ENCODE measurements around the gene C13orf42. TPM values are rescaled to one million over a fixed set of nuclear protein-coding genes. Genes with fewer than 3 reads are reported as not detected.

C13orf42 gene
- total RNA-seq, 1 donor from 2014 or later = not detected

- intact Hi-C loops (cut with DNase I) = no loop called here
These were observed 40.9 kb downstream of the C13orf42 start for GRCh38 chr13:51070005-51070649.

DNA sequence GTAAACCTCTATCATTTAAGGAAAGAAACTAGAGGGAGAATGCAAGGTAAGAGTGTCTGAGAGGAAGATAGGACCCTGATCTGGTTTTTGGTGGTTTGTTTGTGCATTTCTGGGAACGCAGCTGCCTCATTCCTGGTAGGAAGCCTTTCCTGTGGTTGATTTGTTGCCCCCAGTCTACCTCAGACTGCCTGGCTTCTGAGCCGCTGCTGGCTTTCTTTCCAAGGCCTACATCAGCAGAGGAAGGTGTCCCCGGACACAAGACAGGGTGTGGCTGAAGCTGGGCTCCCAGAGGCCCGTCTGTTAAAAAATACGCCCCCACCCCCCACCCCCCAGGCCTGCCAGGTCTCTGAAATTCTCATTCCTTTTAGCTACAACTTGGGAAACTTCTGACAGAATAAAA, 42.6 kb downstream of the C13orf42 start:
- intact Hi-C loops (cut with DNase I) = loop anchor here (5.0 to 10.0 kb wide), 3 partner anchors 96 to 1094 kb away; no protein-coding TSS in a partner anchor
- no peak for DNase-seq (ENCODE audit: low spot score)

More at GRCh38 chr13:51070005-51070649, 40.9 kb downstream of the C13orf42 start:
- peak; percentile 88 for DNase-seq (ENCODE audit: low spot score)

DNA sequence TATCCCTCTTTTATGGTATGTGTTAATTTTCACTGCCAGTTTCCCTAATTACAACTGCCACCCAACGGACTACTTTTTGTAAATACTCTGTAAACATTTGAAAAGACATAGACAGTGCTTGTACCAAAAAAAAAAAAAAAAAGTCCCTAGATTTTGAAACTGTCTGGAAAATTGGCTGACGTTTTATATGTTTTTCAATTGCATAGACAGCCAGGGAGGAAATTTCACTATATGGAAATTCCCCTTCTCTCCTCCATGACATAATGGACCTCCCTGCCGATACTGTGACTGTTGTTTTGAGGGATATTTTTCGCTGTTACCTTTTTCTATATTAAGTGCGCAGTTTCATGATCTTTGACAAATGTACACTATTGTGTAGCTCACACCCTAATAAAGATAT, 43.4 kb downstream of the C13orf42 start:
- intact Hi-C loops (cut with DNase I) = loop anchor here (5.0 to 10.0 kb wide), 3 partner anchors 95 to 1093 kb away; no protein-coding TSS in a partner anchor

DNA sequence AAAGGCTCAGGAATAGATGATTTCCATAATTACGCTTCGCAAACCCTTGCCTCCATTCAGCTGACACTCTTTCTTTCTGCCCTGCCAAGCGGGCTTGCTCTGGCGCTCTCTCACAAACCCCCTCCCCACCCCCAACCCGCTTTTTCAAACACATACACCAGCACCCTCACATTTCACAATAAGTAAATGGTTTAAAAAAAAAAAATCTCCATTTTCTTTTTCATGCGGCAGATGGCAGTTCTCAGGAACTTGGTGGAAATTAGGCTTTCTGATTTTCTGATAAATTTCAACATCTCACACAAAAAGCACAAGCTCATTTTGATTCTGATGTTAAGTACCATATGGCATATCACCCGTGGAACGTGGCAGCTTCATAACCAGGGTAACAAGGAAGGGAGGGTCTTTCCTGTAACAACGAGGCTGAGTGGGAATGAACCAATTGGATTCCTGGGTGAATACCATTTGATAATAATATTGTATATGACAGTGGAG, 43.8 kb downstream of the C13orf42 start:
- DNase-seq (ENCODE audit: low spot score) = no peak
- intact Hi-C loops (cut with DNase I) = loop anchor here (5.0 to 10.0 kb wide), 3 partner anchors 95 to 1092 kb away; no protein-coding TSS in a partner anchor

More for the DNA sequence above, 43.4 kb downstream of the C13orf42 start:
- no peak for DNase-seq (ENCODE audit: low spot score)

DNA sequence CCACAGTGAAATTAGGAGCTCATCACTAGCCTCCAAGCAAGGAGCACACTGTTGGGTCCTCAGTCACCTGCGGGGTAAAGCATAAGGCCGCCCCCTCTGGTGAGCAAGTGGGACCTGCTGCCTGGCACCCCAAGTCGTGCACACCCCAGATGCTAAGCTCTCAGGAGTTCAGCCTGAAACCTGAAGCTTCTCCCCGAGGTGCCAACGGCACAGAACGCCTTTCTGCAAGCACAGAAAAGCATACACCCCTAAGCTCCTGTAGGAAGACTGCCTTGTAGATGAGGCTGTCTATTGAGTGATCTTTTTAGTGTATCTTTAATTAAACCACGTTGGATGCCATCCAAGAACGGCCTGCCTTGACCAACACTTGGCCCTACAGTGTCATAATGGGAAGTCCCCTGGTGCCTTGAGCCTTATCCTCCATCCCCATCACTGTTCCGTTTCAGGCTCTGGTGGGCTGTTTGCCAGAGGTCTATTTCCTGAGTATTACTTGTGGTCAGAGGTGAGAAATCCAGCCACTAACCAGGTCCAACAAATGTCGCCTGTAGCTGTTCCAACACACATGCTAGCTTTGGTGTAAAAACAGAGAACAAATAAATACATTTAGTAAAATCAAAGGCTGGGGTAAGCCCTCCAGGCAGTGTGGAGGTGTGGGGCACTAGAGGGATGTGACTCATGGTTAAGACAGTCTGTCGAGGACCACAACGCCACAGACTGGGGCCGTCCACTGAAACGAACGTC, 44.8 kb downstream of the C13orf42 start:
- intact Hi-C loops (cut with DNase I) = loop anchor here (5.0 to 10.0 kb wide), 3 partner anchors 94 to 1091 kb away; no protein-coding TSS in a partner anchor
- DNase-seq (ENCODE audit: low spot score) = no peak

GRCh38 chr13:51065372-51066090, 45.5 kb downstream of the C13orf42 start:
- intact Hi-C loops (cut with DNase I) = loop anchor here (5.0 to 10.0 kb wide), 3 partner anchors 93 to 1091 kb away; no protein-coding TSS in a partner anchor
- DNase-seq (ENCODE audit: low spot score) = no peak

DNA sequence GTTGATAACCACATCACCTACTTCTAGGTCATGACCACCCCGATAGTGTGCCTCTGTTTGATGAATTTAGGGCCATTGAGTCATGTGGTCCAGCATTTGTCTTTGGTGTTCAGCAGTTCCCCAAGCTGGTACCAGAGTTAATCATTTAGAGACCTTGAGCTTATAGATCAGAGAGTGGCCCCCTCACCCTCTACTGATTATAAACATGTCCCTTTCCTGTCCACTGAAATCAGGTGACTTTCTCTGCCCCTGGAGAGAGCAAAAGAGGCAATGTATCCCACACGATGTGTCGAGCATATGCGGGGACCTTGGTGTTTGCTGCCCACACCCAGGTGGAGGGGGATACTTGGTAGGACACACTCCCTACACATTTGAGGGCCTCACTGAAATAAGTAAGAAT, 46.3 kb downstream of the C13orf42 start:
- intact Hi-C loops (cut with DNase I) = loop anchor here (5.0 to 10.0 kb wide), 3 partner anchors 92 to 1090 kb away; no protein-coding TSS in a partner anchor
- DNase-seq (ENCODE audit: low spot score) = no peak

- intact Hi-C loops (cut with DNase I) = loop anchor here (10.0 kb wide), 2 partner anchors 259 to 1089 kb away; no protein-coding TSS in a partner anchor
- DNase-seq (ENCODE audit: low spot score) = no peak
These were observed 47.2 kb downstream of the C13orf42 start for GRCh38 chr13:51063909-51064308.

DNA sequence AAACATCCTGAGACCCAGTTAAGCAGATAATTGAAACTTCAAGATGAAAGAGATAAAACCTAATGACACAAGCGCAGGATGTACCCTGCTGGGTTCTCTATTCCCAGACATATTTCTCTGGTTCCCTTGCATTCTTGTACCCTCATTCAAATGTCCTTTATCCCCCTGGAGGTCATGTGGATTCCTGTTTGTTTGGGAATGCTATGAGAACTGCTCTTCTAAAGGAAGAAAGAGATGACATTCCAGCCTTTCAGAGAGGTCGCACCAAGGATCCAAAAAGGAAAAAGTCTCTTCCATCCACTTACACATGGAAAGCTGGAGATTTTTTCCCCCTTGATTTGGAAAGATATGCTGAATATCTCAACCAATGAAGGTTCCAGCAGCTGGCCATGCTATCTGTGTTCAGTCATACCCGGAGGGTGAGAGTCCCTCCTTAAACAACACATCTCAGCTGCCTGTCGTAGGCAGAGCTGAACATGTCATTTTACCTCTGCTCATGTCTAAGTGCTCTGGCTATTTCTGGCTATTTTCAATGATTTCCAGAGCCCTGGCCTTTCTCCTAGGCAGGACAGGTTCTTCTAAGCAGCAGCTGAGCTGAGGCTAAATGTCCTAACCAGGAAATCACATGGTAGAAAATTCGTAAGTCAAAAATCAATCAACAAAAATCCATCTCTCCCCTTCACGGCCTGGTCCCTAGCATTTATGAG, 52.5 kb downstream of the C13orf42 start:
- intact Hi-C loops (cut with DNase I) = no loop called here

DNA sequence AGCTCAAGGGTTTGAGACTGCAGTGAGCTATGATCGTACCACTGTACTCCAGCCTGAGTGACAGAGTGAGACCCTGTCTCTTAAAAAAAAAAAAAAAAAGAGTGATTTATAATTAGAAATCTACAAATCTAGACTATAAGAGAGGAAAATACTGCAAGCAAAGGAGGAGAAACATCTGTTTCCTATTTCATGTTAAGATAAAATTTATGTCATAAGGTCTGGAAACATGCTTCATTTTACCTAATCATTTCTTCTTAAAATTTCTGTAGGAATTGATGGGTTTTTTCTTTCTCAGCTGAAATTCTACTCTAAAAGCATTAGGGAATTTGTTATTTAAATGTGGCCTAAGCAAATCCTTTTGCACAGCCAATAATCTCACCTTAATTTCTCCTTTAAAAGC, 53.2 kb downstream of the C13orf42 start:
- intact Hi-C loops (cut with DNase I) = no loop called here

More for the DNA sequence above, 52.5 kb downstream of the C13orf42 start:
- DNase-seq (ENCODE audit: low spot score) = no peak

GRCh38 chr13:51057001-51057400, 54.1 kb downstream of the C13orf42 start:
- intact Hi-C loops (cut with DNase I) = no loop called here

More for the DNA sequence above, 53.2 kb downstream of the C13orf42 start:
- no peak for DNase-seq (ENCODE audit: low spot score)

DNA sequence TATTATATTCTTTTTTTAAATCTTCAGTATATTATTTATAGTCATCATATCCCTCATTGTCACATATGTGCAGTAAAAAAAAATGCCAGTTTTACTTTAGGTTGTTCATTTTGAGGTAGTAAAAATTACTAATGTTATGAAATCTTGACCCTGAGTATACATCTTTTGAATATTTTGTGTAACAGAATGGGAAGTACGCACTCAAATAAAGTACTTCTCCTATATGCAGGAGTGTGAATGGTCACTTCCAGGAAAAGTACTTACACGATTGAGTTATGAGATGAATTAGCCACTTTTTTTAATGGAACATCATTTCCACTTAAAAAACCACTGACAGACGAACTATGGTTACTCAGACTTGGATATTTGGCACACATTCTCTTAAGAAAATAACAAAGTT, 58.5 kb downstream of the C13orf42 start:
- intact Hi-C loops (cut with DNase I) = no loop called here
- DNase-seq (ENCODE audit: low spot score) = no peak

More at GRCh38 chr13:51057001-51057400, 54.1 kb downstream of the C13orf42 start:
- DNase-seq (ENCODE audit: low spot score) = no peak

DNA sequence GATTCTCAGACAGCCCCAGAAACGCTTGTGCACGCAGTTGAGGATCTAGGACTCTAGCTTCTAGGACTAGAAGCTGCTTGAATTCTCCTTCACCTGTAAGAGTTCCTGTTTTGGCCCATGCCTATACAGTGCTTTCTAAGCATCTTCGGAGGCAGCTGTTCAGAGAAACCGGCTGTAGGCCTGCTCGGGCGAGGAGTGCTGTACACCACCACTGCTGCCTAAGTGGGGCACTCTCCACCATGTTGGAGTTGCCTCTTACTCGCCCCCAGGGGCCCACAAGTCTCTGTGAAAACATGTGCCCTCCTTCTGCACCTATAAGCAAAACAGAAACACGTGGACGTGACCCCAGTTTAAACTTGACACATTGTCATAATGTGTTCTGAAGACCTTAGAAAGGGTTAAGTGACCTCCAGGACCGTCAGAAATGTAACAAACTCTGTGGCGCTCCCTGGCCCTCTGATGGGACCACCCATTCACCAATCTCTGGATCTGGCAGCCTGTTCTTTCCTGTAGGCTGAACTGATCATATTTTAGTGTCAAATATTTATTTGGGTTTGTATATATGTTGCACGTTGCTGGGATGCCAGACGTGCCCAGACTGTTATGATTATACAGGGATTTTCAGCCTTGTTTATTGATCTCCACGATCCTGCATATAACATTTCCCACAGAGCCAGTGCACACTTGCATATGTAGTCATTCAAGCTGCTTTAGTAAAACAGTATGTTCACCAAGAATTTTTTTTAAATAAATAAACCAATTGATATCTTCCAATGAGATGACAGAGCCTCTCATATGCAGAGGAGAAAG, 60.8 kb downstream of the C13orf42 start:
- intact Hi-C loops (cut with DNase I) = no loop called here
- no peak for DNase-seq (ENCODE audit: low spot score)

DNA sequence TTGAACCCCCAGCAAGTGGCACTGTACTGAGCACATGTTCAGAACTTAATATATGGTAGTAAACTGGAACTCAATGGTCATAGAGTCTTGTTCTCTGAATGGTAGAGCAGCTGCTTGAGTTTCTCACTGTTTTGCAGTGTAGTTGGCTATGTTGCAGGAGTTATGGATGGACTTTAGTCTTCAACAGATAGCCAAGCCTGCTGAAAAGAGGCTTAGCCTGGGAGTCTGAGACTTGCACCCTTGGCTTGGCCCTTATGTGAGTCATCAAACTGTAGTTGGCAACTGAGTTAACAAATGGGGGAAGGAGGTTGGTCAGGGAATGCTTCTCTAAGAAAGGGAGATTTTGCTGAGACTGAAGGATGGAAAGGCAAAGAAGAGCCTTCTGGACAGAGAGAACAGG, 62.5 kb downstream of the C13orf42 start:
- DNase-seq (ENCODE audit: low spot score) = no peak
- intact Hi-C loops (cut with DNase I) = no loop called here

GRCh38 chr13:51048166-51048461, 63.0 kb downstream of the C13orf42 start:
- DNase-seq (ENCODE audit: low spot score) = no peak
- intact Hi-C loops (cut with DNase I) = no loop called here

GRCh38 chr13:51047434-51048165, 63.5 kb downstream of the C13orf42 start:
- intact Hi-C loops (cut with DNase I) = no loop called here
- DNase-seq (ENCODE audit: low spot score) = no peak

DNA sequence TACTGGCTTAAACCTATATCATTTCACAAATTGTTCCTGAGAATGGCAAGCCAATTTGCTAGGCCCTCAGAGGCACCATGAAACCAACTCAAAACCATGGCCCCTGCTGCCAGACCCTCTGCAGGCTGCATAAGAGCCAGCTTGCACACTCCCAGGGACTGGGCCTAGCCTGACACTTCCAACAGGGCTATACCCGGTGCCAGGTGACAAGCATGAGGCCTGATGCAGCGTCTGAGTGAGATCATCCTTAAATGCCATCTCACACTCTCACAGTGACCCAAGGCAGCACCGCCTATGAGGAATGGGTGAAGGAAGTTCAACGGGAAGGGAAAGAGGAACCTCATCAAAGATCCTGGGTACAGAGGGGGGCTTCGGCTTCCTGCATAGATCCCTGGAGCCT, 65.6 kb downstream of the C13orf42 start:
- no peak for DNase-seq (ENCODE audit: low spot score)
- intact Hi-C loops (cut with DNase I) = no loop called here

Data from cardiac septum (tissue), 1 donor.